WTC11 (cell line): ENCODE results near the gene IQGAP2. TPM values are rescaled to one million over a fixed set of nuclear protein-coding genes. Genes with fewer than 3 reads are reported as not detected.

Source experiments
- ATAC-seq: fragments of 200-7000 bp; cut with Tn5 transposase; 2 replicates; pipeline ENCODE4 v1.10.0; 2021; ENCODE audit warnings: mild to moderate bottlenecking, moderate library complexity
- CTCF ChIA-PET: fragments of 300-600 bp; sonication (Branson Sonifier 250); formaldehyde crosslinking; loops from one replicate; lab custom pipeline; 2021; ENCODE audit warnings: antibody characterized with exemption; lab: Charles Lee
- POLR2A ChIA-PET: fragments of 350-600 bp; sonication (Branson Sonifier 250); formaldehyde crosslinking; loops from one replicate; lab custom pipeline; 2021; ENCODE audit warnings: antibody characterized with exemption; lab: Charles Lee
- DNase-seq: peaks from one replicate; pipeline ENCODE4 v3.0.0; 2021; ENCODE audit warnings: low spot score
- H3K27ac Mint-ChIP-seq: 2 replicates; pipeline ENCODE4 v1.8.0; 2021; ENCODE audit warnings: mixed read lengths
- H3K27me3 Mint-ChIP-seq: 2 replicates; pipeline ENCODE4 v1.8.0; 2021; ENCODE audit warnings: low read depth, mild to moderate bottlenecking, moderate library complexity, mixed read lengths
- H3K36me3 Mint-ChIP-seq: 2 replicates; pipeline ENCODE4 v1.8.0; 2021; ENCODE audit warnings: mixed read lengths
- H3K4me1 Mint-ChIP-seq: 2 replicates; pipeline ENCODE4 v1.8.0; 2022; ENCODE audit warnings: mixed read lengths
- H3K4me3 Mint-ChIP-seq: 2 replicates; pipeline ENCODE4 v1.8.0; 2021; ENCODE audit warnings: mild to moderate bottlenecking, moderate library complexity, mixed read lengths
- H3K9me3 Mint-ChIP-seq: 2 replicates; pipeline ENCODE4 v1.8.0; 2021; ENCODE audit warnings: mixed read lengths
- CREB1 ChIP-seq: sonication (generic); formaldehyde crosslinking; IDR thresholded peaks from 2 replicates; pipeline ENCODE4 v1.8.0; 2023; ENCODE audit warnings: mild to moderate bottlenecking, missing genetic modification reagents
- ELF4 ChIP-seq: sonication (generic); formaldehyde crosslinking; IDR thresholded peaks from 2 replicates; pipeline ENCODE4 v1.8.1; 2022; ENCODE audit warnings: low read depth, mild to moderate bottlenecking, moderate library complexity, missing genetic modification reagents
- ETV6 ChIP-seq: sonication (generic); formaldehyde crosslinking; IDR thresholded peaks from 2 replicates; pipeline ENCODE4 v1.8.1; 2022; ENCODE audit warnings: mild to moderate bottlenecking, missing genetic modification reagents
- GABPB1 ChIP-seq: sonication (generic); formaldehyde crosslinking; IDR thresholded peaks from 2 replicates; pipeline ENCODE4 v1.8.1; 2023; ENCODE audit warnings: mild to moderate bottlenecking, missing genetic modification reagents
- IRF2 ChIP-seq: sonication (generic); formaldehyde crosslinking; IDR thresholded peaks from 2 replicates; pipeline ENCODE4 v1.8.0; 2022; ENCODE audit warnings: low read depth, missing genetic modification reagents, borderline replicate concordance
- JUN ChIP-seq: sonication (generic); formaldehyde crosslinking; IDR thresholded peaks from 2 replicates; pipeline ENCODE4 v1.8.0; 2023; ENCODE audit warnings: mild to moderate bottlenecking, missing genetic modification reagents
- NFE2L1 ChIP-seq: sonication (generic); formaldehyde crosslinking; IDR thresholded peaks from 2 replicates; pipeline ENCODE4 v1.8.1; 2023; ENCODE audit warnings: missing genetic modification reagents
- NFYB ChIP-seq: sonication (generic); formaldehyde crosslinking; conservative IDR thresholded peaks from 2 replicates; pipeline ENCODE4 v1.8.0; 2022; ENCODE audit warnings: low read depth, missing genetic modification reagents
- NR1H2 ChIP-seq: sonication (generic); formaldehyde crosslinking; IDR thresholded peaks from 2 replicates; pipeline ENCODE4 v1.9.0; 2021; ENCODE audit warnings: mild to moderate bottlenecking, moderate library complexity, missing genetic modification reagents
- PRRX2 ChIP-seq: fragments of 250-450 bp; sonication (Bioruptor Pico); IDR thresholded peaks from 2 replicates; pipeline ENCODE4 v1.8.0; 2021; ENCODE audit warnings: mild to moderate bottlenecking
- SMAD3 ChIP-seq: sonication (generic); formaldehyde crosslinking; IDR thresholded peaks from 2 replicates; pipeline ENCODE4 v1.8.0; 2022; ENCODE audit warnings: missing genetic modification reagents, mild to moderate bottlenecking, borderline replicate concordance
- SOX15 ChIP-seq: fragments of 250-450 bp; sonication (Bioruptor Pico); IDR thresholded peaks from 2 replicates; pipeline ENCODE4 v1.9.0; 2021; ENCODE audit warnings: mild to moderate bottlenecking
- total RNA-seq: library from RNA; stranded (reverse); gene quantifications from 3 replicates; pipeline ENCODE4 v1.2.3, GENCODE V29; 2021
- TF ChIP-seq, protein P1 (sequence below): sonication (generic); formaldehyde crosslinking; IDR thresholded peaks from 2 replicates; pipeline ENCODE4 v1.8.1; 2023; ENCODE audit warnings: mild to moderate bottlenecking, missing genetic modification reagents
- TF ChIP-seq, protein P2 (sequence below): sonication (generic); formaldehyde crosslinking; IDR thresholded peaks from 2 replicates; pipeline ENCODE4 v1.8.1; 2022; ENCODE audit warnings: low read depth, mild to moderate bottlenecking, moderate library complexity, missing genetic modification reagents, borderline replicate concordance
- TF ChIP-seq, protein P3 (sequence below): sonication (generic); formaldehyde crosslinking; IDR thresholded peaks from 2 replicates; pipeline ENCODE4 v1.8.0; 2023; ENCODE audit warnings: missing genetic modification reagents, mild to moderate bottlenecking, borderline replicate concordance
- TF ChIP-seq, protein P4 (sequence below): sonication (generic); formaldehyde crosslinking; IDR thresholded peaks from 2 replicates; pipeline ENCODE4 v1.8.0; 2023; ENCODE audit warnings: missing genetic modification reagents
- TF ChIP-seq, protein P5 (sequence below): sonication (generic); formaldehyde crosslinking; IDR thresholded peaks from 2 replicates; pipeline ENCODE4 v1.8.0; 2022; ENCODE audit warnings: mild to moderate bottlenecking, missing genetic modification reagents
- TF ChIP-seq, protein P6 (sequence below): sonication (generic); formaldehyde crosslinking; IDR thresholded peaks from 2 replicates; pipeline ENCODE4 v1.8.1; 2022; ENCODE audit warnings: mild to moderate bottlenecking, missing genetic modification reagents, moderate library complexity, borderline replicate concordance
- TF ChIP-seq, protein P7 (sequence below): sonication (generic); formaldehyde crosslinking; conservative IDR thresholded peaks from 2 replicates; pipeline ENCODE4 v1.8.1; 2023; ENCODE audit warnings: mild to moderate bottlenecking, low read depth, missing genetic modification reagents, moderate library complexity
- TF ChIP-seq, protein P8 (sequence below): fragments of 250-450 bp; sonication (Bioruptor Pico); IDR thresholded peaks from 2 replicates; pipeline ENCODE4 v1.8.0; 2021; ENCODE audit warnings: mild to moderate bottlenecking

The IQGAP2 gene
- total RNA-seq, 1 experiment from 2014 or later, result 70.6 TPM

DNA sequence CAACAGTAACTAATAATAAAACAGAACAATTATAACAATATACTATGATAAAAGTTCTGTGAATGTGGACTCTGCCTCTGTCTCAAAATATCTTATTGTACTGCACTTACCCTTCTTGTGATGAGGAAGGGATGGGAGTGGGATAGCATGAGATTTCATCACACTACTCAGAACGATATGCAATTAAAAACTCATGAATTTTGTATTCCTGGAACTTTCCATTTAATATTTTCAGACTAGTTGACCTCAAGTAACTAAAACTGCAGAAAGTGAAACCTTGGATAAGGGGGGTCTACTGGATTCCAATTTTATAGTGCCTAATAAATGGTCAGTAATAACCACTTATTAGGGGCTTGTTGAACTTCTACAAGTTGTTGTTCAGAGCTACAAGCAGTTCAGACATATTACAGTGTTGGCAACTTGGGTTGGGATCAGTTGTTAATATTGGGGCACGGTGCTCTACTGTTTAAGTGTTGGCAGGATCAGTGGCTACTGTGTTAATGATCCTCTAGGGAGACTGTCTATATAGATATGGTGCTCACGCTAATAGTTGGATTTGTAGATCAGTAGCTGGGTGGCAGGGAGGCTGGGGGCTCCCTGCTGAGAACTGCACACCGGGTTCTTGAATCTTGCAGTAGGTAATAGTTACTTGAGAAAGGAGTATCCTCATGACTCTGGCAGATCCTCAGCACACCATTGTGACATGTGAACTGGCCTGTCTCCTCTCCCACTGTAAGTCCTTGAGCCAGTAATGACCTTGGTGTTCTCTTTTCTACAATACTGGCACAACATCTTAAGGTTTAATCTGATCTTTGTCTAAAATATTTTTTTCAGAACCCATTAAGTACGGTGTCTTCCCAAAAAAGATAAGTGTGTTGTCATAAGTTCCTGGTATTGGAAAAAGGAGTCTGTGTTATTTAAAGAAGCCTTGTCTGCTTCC, 158.1 kb downstream of the IQGAP2 start:
- DNase-seq (no peak), ATAC-seq (no peak)
- no peaks in the 10 kb centered on the region for H3K9me3 Mint-ChIP-seq
- H3K36me3 Mint-ChIP-seq, result peaks cover 3% of the 10 kb centered on the region; the same call in 1 of the 2 replicates
- ChIA-PET CTCF (interaction anchor here (1.0 kb wide), 1 partner anchor 252 kb away, joined by 3 read pairs; no protein-coding TSS in a partner anchor), POLR2A (no interaction called here)
- H3K4me1 Mint-ChIP-seq, result 0 out of 2 replicates have a peak, but pooled peaks cover 3% of the 10 kb centered on the region
- H3K4me3 Mint-ChIP-seq, result no peak overlapping the region
- no peak overlapping the region for H3K27ac Mint-ChIP-seq
- H3K27me3 Mint-ChIP-seq, result no peaks in the 10 kb centered on the region
- TF ChIP-seq SMAD3 (CRISPR knock-in tag), result no peak
- no peak for TF ChIP-seq GABPB1 (CRISPR knock-in tag)
- TF ChIP-seq, protein P1, sequence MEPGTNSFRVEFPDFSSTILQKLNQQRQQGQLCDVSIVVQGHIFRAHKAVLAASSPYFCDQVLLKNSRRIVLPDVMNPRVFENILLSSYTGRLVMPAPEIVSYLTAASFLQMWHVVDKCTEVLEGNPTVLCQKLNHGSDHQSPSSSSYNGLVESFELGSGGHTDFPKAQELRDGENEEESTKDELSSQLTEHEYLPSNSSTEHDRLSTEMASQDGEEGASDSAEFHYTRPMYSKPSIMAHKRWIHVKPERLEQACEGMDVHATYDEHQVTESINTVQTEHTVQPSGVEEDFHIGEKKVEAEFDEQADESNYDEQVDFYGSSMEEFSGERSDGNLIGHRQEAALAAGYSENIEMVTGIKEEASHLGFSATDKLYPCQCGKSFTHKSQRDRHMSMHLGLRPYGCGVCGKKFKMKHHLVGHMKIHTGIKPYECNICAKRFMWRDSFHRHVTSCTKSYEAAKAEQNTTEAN (CRISPR knock-in tag), result no peak
- TF ChIP-seq, protein P2, sequence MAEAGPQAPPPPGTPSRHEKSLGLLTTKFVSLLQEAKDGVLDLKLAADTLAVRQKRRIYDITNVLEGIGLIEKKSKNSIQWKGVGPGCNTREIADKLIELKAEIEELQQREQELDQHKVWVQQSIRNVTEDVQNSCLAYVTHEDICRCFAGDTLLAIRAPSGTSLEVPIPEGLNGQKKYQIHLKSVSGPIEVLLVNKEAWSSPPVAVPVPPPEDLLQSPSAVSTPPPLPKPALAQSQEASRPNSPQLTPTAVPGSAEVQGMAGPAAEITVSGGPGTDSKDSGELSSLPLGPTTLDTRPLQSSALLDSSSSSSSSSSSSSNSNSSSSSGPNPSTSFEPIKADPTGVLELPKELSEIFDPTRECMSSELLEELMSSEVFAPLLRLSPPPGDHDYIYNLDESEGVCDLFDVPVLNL (CRISPR knock-in tag), result no peak
- TF ChIP-seq, protein P3, sequence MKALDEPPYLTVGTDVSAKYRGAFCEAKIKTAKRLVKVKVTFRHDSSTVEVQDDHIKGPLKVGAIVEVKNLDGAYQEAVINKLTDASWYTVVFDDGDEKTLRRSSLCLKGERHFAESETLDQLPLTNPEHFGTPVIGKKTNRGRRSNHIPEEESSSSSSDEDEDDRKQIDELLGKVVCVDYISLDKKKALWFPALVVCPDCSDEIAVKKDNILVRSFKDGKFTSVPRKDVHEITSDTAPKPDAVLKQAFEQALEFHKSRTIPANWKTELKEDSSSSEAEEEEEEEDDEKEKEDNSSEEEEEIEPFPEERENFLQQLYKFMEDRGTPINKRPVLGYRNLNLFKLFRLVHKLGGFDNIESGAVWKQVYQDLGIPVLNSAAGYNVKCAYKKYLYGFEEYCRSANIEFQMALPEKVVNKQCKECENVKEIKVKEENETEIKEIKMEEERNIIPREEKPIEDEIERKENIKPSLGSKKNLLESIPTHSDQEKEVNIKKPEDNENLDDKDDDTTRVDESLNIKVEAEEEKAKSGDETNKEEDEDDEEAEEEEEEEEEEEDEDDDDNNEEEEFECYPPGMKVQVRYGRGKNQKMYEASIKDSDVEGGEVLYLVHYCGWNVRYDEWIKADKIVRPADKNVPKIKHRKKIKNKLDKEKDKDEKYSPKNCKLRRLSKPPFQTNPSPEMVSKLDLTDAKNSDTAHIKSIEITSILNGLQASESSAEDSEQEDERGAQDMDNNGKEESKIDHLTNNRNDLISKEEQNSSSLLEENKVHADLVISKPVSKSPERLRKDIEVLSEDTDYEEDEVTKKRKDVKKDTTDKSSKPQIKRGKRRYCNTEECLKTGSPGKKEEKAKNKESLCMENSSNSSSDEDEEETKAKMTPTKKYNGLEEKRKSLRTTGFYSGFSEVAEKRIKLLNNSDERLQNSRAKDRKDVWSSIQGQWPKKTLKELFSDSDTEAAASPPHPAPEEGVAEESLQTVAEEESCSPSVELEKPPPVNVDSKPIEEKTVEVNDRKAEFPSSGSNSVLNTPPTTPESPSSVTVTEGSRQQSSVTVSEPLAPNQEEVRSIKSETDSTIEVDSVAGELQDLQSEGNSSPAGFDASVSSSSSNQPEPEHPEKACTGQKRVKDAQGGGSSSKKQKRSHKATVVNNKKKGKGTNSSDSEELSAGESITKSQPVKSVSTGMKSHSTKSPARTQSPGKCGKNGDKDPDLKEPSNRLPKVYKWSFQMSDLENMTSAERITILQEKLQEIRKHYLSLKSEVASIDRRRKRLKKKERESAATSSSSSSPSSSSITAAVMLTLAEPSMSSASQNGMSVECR (CRISPR knock-in tag), result no peak
- TF ChIP-seq SOX15 (CRISPR knock-in tag), result no peak
- TF ChIP-seq CREB1 (CRISPR knock-in tag), result no peak

DNA sequence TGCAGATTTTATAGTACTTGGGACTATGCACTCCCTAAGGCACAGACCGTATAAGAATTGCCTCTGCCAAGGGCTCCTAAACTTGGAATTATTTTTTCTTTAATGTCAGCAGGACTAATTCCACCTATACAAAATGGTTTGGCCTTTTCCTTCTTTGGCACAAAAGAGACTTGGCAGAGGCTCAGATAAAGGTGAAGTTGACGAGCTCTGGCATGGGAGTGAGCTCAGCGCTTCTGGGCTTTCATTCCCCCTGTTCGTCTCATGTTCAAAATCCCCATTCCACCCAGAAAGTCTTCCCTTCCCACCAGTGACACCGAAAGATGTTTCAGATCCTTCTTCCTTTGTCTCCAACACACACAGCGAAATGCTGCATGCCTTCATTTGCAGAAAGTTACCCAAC, 158.9 kb downstream of the IQGAP2 start:
- Mint-ChIP-seq H3K4me3 (no peak overlapping the region), H3K27ac (no peak overlapping the region), H3K27me3 (no peaks in the 10 kb centered on the region), H3K9me3 (no peaks in the 10 kb centered on the region), H3K4me1 (0 out of 2 replicates have a peak, but pooled peaks cover 3% of the 10 kb centered on the region), H3K36me3 (peaks cover 3% of the 10 kb centered on the region; the same call in 1 of the 2 replicates)
- DNase-seq (no peak), ATAC-seq (no peak)
- CTCF ChIA-PET, result interaction anchor here (1.0 kb wide), 1 partner anchor 253 kb away, joined by 3 read pairs; no protein-coding TSS in a partner anchor
- POLR2A ChIA-PET, result no interaction called here
- TF ChIP-seq NFYB (CRISPR knock-in tag) (no peak), NFE2L1 (CRISPR knock-in tag) (no peak), ETV6 (CRISPR knock-in tag) (no peak), JUN (no peak), ELF4 (no peak), IRF2 (CRISPR knock-in tag) (no peak), PRRX2 (CRISPR knock-in tag) (no peak), NR1H2 (CRISPR knock-in tag) (no peak)
- TF ChIP-seq, protein P4, sequence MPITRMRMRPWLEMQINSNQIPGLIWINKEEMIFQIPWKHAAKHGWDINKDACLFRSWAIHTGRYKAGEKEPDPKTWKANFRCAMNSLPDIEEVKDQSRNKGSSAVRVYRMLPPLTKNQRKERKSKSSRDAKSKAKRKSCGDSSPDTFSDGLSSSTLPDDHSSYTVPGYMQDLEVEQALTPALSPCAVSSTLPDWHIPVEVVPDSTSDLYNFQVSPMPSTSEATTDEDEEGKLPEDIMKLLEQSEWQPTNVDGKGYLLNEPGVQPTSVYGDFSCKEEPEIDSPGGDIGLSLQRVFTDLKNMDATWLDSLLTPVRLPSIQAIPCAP (CRISPR knock-in tag), result no peak
- TF ChIP-seq, protein P5, sequence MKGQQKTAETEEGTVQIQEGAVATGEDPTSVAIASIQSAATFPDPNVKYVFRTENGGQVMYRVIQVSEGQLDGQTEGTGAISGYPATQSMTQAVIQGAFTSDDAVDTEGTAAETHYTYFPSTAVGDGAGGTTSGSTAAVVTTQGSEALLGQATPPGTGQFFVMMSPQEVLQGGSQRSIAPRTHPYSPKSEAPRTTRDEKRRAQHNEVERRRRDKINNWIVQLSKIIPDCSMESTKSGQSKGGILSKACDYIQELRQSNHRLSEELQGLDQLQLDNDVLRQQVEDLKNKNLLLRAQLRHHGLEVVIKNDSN, result no peak
- TF ChIP-seq, protein P6, sequence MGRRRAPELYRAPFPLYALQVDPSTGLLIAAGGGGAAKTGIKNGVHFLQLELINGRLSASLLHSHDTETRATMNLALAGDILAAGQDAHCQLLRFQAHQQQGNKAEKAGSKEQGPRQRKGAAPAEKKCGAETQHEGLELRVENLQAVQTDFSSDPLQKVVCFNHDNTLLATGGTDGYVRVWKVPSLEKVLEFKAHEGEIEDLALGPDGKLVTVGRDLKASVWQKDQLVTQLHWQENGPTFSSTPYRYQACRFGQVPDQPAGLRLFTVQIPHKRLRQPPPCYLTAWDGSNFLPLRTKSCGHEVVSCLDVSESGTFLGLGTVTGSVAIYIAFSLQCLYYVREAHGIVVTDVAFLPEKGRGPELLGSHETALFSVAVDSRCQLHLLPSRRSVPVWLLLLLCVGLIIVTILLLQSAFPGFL, result no peak
- TF ChIP-seq, protein P7, sequence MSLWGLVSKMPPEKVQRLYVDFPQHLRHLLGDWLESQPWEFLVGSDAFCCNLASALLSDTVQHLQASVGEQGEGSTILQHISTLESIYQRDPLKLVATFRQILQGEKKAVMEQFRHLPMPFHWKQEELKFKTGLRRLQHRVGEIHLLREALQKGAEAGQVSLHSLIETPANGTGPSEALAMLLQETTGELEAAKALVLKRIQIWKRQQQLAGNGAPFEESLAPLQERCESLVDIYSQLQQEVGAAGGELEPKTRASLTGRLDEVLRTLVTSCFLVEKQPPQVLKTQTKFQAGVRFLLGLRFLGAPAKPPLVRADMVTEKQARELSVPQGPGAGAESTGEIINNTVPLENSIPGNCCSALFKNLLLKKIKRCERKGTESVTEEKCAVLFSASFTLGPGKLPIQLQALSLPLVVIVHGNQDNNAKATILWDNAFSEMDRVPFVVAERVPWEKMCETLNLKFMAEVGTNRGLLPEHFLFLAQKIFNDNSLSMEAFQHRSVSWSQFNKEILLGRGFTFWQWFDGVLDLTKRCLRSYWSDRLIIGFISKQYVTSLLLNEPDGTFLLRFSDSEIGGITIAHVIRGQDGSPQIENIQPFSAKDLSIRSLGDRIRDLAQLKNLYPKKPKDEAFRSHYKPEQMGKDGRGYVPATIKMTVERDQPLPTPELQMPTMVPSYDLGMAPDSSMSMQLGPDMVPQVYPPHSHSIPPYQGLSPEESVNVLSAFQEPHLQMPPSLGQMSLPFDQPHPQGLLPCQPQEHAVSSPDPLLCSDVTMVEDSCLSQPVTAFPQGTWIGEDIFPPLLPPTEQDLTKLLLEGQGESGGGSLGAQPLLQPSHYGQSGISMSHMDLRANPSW (CRISPR knock-in tag), result no peak
- TF ChIP-seq, protein P8, sequence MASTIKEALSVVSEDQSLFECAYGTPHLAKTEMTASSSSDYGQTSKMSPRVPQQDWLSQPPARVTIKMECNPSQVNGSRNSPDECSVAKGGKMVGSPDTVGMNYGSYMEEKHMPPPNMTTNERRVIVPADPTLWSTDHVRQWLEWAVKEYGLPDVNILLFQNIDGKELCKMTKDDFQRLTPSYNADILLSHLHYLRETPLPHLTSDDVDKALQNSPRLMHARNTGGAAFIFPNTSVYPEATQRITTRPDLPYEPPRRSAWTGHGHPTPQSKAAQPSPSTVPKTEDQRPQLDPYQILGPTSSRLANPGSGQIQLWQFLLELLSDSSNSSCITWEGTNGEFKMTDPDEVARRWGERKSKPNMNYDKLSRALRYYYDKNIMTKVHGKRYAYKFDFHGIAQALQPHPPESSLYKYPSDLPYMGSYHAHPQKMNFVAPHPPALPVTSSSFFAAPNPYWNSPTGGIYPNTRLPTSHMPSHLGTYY (CRISPR knock-in tag), result no peak
